Sigmoid colon (tissue), 4 donors: Measurements from ENCODE around the gene ARTN.

ENCODE experiments used
- CTCF ChIP-seq, 4 experiments: fragments of 450-650 bp in 3 of 4; fragments of 200-600 bp in 1 of 4; IDR thresholded peaks; one replicate each; pipeline ENCODE4 v1.5.1; 2016 to 2019; ENCODE audit warnings: antibody characterized with exemption in 4 of 4, mild to moderate bottlenecking in 3 of 4, moderate library complexity in 2 of 4
- EP300 ChIP-seq, 4 donors: sonication (generic); formaldehyde crosslinking; IDR thresholded peaks; one replicate each; pipeline ENCODE4 v1.6.1; 2017; ENCODE audit warnings: antibody characterized with exemption in 4 of 4
- POLR2A ChIP-seq, 2 donors: fragments of 450-650 bp; IDR thresholded peaks; one replicate each; pipeline ENCODE4 v1.6.1; 2016; ENCODE audit warnings: antibody characterized with exemption in 2 of 2, mild to moderate bottlenecking in 2 of 2, moderate library complexity in 2 of 2

GRCh38 chr1:43925846-43926245, 7.8 kb upstream of the ARTN start:
- no peak for TF ChIP-seq POLR2A (IDR thresholded peaks at IDR 0.05)
- TF ChIP-seq EP300 (IDR thresholded peaks at IDR 0.05), result no peak
- no peak for TF ChIP-seq CTCF (IDR thresholded peaks at IDR 0.05)
